Erythroblast (primary cell): ENCODE results near the gene SLC35F1.

Source experiments
- GATA1 ChIP-seq: IDR thresholded peaks from 2 replicates; pipeline ENCODE4 v1.6.1; 2011; ENCODE audit warnings: low read depth, mild to moderate bottlenecking, control low read depth, low read length, moderate library complexity
- POLR2A ChIP-seq: IDR thresholded peaks from 2 replicates; pipeline ENCODE4 v1.6.1; 2011; ENCODE audit warnings: mild to moderate bottlenecking, low read length

- TF ChIP-seq POLR2A (no peak), GATA1 (no peak)
Measured at GRCh38 chr6:118320652-118321051, 413.6 kb downstream of the SLC35F1 start.
